GM21423 (cell line): ENCODE results near the gene CTAGE1.
"Not testable (repeated sequence)": the region's sequence is repeated elsewhere in the genome, so short reads cannot be mapped to it uniquely, and the experiment has no call there.

Experiments
- ATAC-seq: cut with Tn5 transposase; IDR thresholded peaks from one replicate; pipeline ENCODE4 v1.9.1; 2021; ENCODE audit warnings: mild to moderate bottlenecking, moderate library complexity; ENCODE audit not compliant: unreplicated experiment

The CTAGE1 gene

DNA sequence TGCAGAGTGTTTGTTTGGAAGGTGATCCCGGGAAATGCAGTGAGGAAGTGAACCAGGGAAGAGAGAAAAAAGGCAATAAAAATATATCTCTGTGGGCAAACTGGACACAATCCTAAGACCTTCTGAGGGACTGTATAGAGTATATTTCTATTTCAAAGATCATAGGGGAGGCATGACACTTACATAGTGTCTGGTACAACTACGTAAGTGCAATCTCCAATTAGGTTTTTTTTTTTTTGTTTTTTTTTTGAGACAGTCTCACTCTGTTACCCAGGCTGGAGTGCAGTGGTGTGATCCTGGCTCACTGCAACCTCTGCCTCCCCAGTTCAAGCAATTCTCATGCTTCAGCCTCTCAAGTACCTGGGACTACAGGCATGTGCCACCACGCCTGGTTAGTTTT lies 24.6 kb downstream of the CTAGE1 start:
- ATAC-seq, result not testable (repeated sequence)

- no peak for ATAC-seq
These were observed 26.0 kb downstream of the CTAGE1 start for GRCh38 chr18:22391407-22392345.

DNA sequence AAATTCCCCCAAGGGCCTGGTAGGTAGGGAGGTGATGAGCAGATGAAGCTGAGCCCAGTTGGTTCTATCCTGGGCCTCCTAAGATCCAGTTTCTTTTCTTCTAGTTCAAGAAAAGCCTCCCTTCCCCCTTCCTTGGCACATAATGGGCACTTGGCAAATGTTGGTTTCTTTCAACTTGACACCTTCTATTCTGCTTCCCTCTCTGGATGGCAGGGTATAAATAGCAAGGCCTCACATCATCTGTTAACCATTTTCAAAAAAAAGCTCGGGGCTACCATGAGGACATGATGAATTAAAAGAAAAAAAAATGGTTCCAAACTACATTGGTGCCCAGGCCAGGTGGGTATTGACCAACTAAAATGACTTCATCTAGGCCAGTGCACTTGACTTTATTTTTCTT lies 29.9 kb downstream of the CTAGE1 start:
- no peak for ATAC-seq

- no peak for ATAC-seq
These were observed 30.4 kb downstream of the CTAGE1 start for GRCh38 chr18:22387364-22387763.

GRCh38 chr18:22385718-22386117 lies 32.0 kb downstream of the CTAGE1 start:
- ATAC-seq, result no peak

GRCh38 chr18:22378672-22379282 lies 38.9 kb downstream of the CTAGE1 start:
- no peak for ATAC-seq

DNA sequence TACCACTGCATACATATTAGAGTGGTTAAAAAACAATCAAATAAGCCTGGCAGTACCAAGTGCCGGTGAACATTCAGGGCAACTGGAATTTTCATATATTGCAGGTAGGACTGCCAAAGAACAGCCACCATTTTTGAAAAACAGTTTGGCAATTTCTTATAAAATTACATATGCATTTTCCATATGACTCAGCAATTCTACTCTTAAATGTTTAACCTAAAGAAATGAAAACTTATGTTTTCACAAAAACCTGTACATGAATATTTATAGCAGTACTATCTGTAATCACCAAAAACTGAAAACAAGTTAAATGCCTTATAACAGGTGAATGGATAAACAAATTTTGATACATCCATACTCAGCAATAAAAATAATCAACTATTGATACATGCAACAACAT lies 39.9 kb downstream of the CTAGE1 start:
- ATAC-seq, result no peak

- no peak for ATAC-seq
These were observed 47.3 kb downstream of the CTAGE1 start for GRCh38 chr18:22370414-22370813.

- ATAC-seq, result no peak
These were observed 49.7 kb downstream of the CTAGE1 start for GRCh38 chr18:22368021-22368420.

DNA sequence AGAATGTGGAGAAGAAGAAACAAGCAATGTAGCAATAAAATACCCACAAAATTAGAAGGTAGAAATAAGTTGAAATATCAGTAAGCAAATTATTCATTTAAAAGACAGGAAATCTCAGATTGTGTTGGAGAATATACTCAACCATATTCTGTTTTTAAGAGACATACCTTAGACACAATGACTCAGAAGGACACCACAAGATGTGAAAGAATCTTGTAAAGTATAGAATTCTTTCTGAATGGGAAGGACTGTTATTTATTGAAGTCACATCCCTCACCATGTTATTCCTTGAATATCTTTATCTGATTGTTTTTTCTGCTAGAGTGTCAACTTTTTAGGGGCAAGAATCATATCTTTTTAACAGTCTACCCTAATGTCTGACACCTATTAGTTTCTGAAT lies 50.4 kb downstream of the CTAGE1 start:
- ATAC-seq, result no peak

- no peak for ATAC-seq
These were observed 53.8 kb downstream of the CTAGE1 start for GRCh38 chr18:22363867-22364463.
